GM19035 (cell line): ENCODE data around the gene PHLDB2.

Experiments used
- ATAC-seq: cut with Tn5 transposase; IDR thresholded peaks from one replicate; pipeline ENCODE4 v1.9.1; 2021; ENCODE audit not compliant: unreplicated experiment

PHLDB2 gene

GRCh38 chr3:111956995-111957734 is 98.1 kb downstream of the PHLDB2 start:
- ATAC-seq, result no peak

GRCh38 chr3:111961461-111962164 is 102.5 kb downstream of the PHLDB2 start:
- no peak for ATAC-seq

DNA sequence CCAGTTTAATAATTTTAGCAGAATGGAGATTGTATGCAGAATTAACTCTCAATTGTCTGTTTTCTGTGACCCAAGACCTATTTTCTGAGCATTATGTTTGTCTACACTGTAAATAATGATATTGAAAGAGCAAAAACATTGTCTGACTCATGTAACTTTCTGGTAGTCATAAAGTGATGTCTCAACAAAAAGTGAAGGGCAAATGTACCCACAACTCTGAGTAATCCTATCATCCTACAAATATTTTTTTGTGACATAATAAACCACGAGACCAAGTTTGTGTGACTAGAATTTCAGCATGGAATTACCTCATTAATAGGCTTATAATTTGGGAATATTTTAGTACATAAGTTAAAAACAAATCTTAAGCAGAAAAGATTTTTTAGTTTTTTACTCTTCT is 104.4 kb downstream of the PHLDB2 start:
- ATAC-seq, result no peak

DNA sequence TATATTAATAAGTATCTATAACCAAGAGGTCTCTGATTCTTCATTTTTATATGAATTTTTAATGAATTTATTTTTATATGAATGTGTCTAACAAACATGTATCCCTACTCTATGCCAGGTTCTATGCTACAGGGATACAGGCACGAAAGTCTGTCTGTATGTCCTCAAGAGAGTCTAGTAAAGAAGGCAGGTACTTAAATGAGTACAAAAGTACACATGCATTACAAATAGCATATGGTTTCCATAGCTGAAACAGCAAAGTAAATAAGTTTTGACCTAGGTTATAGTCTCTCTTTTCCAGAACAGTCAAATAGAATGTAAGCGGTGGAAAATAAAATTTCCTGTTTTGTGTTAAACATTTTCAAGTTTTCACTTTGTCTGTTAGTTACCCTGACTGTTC is 106.4 kb downstream of the PHLDB2 start:
- no peak for ATAC-seq

DNA sequence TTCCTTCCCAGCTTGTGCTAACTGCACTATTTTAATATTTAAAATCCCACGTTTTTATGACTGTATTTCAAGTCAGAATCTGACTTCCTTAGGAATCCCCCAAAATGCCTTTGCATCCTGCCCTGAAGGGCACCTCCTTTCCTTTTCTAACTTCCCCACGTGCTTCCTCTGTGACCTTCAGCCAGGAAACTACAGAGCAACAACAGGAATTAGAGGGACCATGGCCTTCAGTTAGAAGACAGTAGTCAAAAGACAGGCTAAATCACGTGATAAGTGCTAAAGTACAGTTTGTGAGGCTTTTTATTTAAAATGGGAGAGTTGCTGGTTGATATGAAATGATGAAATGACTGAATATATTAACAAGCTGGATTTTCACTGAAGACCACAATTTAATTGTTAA is 108.0 kb downstream of the PHLDB2 start:
- ATAC-seq, result no peak

GRCh38 chr3:111967651-111968274 is 108.7 kb downstream of the PHLDB2 start:
- peak; percentile 93 for ATAC-seq

GRCh38 chr3:111968319-111969054 is 109.4 kb downstream of the PHLDB2 start:
- ATAC-seq, result no peak

- no peak for ATAC-seq
Observed at GRCh38 chr3:111970376-111970775, 111.3 kb downstream of the PHLDB2 start.

- no peak for ATAC-seq
Observed at GRCh38 chr3:111971533-111972130, 112.6 kb downstream of the PHLDB2 start.

GRCh38 chr3:111972891-111973290 is 113.8 kb downstream of the PHLDB2 start:
- ATAC-seq, result no peak

DNA sequence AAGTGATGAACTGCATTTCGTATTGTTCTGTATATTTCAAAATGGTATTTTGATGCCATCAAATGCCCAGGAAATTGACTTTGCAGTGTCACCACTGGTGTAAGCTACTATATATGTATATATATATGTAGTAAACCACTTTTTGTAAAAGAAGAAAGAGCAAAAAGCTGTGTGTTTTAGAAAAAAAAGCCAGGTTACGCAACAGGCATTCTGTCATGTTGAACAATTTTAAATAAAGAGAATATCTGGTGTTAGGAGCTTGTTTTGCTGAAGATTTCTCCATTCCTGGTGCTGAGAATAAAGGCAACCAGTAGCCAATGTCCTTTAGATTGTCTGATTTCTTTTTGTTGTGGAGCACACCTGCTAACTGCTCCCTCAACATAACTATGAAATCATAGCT is 116.1 kb downstream of the PHLDB2 start:
- ATAC-seq, result no peak

DNA sequence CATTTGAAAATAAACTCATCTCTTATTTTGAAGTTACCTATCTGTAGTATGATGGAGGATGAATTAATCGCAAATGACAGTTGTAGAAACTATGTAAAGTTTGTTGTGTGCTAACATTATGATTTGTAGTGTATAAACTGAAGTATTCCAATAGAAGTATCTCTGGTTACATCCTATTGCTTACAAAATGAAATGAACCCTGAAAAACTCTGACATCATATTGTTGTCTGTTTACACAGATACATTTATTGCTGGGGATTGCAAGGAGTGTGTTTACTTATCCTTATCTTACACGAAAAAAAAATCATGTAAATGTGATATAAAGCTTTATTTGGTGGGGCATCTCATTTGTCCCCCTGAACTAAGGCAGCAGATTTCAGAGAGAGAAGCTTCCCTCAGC is 117.2 kb downstream of the PHLDB2 start:
- no peak for ATAC-seq

- ATAC-seq, result peak; percentile 96
Observed at GRCh38 chr3:111978583-111979433, 119.7 kb downstream of the PHLDB2 start, which contains the start of gene ABHD10. Gene ABHD10 (plus strand): TSS chr3:111979026. CDS start chr3:111979062, 36 bp downstream.

GRCh38 chr3:111979434-111980038 is 120.5 kb downstream of the PHLDB2 start:
- peak; percentile 37 for ATAC-seq

DNA sequence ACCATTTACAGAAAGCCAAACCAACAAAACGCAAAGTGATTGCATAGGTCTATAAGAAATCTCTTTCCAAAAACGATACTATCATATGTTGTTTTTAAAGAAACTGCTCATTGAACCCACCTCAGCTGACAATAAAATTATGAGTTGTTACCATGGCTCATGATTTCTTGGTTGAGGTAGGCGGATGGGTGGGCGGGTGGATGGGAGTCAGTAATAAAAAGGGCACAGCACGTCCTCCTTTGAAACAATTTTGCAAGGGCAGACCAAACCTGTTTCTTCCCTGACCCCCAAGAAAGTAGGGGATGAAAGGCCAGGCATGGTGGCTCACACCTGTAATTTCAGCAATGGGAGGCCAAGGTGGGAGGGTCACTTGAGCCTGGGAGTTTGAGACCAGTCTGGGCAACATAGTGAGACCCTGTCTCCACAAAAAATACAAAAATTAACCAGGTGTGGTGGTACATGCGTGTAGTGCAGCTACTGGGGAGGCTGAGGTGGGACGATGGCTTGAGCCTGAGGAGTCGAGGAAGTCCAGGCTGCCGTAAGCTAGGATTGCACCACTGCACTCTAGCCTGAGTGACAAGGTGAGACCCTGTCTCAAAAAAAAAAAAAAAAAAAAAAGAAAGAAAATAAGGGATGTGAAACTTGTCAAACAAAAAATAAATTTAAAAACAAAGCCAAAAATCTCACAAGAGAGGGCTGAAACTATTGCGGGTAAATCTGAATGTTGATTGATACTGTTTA is 121.8 kb downstream of the PHLDB2 start:
- ATAC-seq, result no peak

- no peak for ATAC-seq
Observed at GRCh38 chr3:111981457-111981763, 122.3 kb downstream of the PHLDB2 start.

GRCh38 chr3:111984636-111985298 is 125.7 kb downstream of the PHLDB2 start:
- no peak for ATAC-seq

DNA sequence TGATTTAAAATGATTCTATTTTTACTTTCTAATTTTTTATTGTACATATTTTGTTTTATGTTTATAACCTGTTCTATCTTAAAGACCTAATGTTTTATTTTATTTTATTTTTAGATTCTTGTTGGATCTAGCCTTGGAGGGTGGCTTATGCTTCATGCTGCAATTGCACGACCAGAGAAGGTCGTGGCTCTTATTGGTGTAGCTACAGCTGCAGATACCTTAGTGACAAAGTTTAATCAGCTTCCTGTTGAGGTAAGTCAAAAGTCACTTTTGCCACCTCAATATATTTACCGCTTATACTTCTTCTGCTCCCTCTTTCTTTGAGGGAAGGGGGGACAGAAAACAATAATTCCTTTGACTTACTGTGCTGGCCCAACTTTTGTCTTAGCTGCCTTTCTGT is 127.7 kb downstream of the PHLDB2 start:
- ATAC-seq, result no peak
